SHP77 (cell line): ENCODE measurements around the gene NPIPB12.
"Not testable (repeated sequence)": the region's sequence is repeated elsewhere in the genome, so short reads cannot be mapped to it uniquely, and the experiment has no call there.

Experiments used
- DNase-seq, 2 experiments: peaks; one replicate each; lab custom pipeline; 2025; lab: John Stamatoyannopoulos, UW

Gene NPIPB12

DNA sequence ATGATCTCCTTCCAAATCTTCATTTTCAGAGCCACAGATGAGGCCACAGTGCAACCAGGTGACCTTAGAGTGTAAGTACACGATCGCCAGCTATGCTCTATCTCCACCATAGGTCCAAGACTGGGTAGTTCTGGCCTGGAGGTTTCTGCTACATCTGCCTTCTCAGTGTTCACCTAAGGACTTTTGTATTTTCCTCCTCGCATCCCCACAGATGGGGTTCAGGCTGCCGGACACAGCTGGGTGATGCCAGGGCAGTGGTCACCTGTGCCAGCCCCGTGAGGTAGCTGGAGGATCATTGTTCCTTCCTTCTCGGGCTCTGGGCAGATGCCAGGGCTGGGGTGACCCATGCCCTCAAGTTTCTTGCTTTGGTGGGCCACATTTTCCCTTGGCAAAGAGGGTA is at the start of gene NPIPB12:
TSS of gene NPIPB12 (minus strand) at position 101 of the 400 bp plus-strand sequence.
- not testable (repeated sequence) for DNase-seq

DNA sequence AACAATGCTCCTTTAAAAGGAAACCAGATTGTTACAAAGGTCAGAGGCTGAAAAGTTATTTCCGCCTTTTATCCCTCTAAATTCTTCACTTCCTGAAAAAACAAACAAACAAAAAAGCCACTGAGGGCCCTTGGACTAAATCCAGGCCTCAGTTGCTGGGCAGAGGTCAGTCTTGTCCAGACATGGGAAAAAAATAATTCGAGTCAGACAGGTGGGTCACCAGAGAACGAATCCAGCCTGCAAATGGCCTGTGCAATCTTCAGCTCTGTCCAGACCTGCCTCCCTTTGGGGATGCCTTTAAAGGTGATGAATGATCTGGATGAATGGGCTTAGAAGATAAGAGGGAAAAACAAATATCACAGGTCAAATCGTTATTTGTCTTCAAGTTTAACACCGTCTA is 15.3 kb upstream of the NPIPB12 start:
- DNase-seq = not testable (repeated sequence)

DNA sequence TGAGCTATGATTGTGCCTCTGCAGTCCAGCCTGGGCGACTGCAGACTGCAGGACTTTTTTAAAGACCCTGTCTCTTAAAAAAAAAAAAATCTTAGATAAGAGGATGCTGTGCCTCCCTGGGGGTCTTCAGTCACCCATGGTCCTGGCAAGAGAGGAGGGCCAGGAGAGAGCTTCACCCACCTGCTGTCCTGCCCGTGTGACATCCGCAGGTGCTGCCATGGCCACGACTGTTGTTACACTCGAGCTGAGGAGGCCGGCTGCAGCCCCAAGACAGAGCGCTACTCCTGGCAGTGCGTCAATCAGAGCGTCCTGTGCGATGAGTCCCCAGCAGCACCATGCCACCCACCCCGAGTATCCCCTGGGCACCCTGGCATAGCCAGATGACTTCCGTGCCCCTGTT is 23.9 kb downstream of the NPIPB12 start:
- DNase-seq = not testable (repeated sequence)

DNA sequence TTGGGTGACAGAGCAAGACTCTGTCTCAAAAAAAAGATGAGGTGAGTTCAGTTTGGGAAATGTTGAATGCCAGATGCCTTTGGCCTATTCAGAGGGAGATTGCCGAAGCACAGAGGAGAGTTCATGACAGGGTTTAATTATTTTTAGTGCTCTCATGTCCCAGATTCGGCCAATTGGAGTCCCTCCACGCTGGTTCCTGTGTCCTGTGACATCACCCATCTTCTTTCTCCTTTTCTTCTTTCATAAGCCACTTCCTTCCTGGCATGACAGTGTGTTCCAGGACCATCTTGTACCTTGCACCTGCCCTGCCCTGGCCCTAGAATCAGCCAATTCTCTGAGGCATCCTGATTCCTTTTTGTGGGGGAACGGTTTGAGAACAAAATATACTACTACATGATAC is 34.1 kb downstream of the NPIPB12 start:
- not testable (repeated sequence) for DNase-seq

DNA sequence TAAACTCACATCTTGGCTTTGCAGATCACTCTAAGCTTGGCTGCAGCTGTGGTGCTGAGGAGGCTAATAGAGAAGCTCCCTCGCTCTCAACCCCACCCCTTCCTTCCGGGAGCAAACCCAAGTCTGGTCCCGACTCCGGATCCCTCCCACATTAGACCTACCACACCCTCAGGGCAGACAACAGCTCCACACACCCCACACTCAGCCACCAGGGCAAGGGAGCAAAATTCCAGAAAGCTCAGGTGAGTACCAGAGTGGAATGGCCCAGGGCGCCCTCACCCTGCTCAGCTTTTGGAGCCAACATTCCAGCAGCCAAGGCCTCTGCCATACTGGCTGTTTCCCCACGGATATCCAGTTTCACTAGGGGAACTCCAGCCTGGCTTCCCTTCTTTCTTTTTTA is 36.5 kb downstream of the NPIPB12 start:
- DNase-seq = not testable (repeated sequence)

DNA sequence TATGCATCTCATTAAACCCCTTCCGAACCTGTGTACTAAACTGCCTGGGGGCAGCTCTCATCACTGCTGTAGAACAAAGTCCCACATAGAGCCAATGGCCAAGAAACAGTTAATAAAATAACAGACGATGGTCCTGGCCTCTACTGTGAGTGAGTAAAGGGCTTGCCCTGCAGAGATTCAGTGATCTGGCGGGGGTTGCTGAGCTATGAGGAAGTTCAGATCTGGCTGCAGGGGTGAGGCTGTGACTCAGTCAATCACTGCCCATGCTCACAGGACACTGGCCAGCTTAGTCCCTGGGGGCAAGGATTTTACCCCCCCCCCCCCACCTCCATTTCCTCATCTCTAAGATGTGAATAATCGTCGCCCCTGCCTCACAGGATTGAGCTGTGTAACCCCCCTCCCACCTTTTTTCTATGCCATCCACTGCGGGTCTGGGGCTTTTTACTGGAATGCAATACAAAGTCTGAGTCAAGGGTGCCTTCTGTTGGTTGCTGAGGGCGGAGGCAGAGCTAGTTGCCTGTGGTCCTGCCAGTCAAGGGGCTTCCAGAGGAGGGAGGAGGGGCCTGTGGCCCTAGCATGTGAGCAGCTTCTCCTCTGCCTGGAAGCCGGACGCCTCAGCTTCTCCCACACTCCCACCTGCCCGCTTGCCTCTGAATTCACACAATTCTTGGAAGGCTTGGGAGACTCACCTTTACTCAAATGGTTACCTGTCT is 38.4 kb downstream of the NPIPB12 start:
- DNase-seq = not testable (repeated sequence)

DNA sequence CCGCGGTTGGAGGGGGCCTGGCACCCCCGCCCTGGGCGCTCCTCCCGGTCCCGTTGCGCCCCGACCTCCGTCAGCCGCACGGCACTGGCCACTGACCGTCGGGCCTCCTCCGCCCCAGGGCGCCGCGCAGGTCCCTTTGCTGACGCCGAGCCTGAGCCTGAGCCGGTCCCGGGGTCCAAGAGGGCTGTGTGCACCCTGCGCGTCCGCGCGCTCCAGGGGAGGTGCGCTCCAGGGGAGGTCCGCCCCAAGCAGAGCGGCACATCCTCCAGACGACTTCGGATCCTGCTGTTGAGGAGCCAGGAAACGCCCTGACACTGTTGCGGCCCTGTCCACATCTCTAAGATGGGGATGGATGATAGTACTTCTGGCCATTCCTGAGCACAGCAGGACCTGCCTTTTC is 39.3 kb downstream of the NPIPB12 start:
- not testable (repeated sequence) for DNase-seq

DNA sequence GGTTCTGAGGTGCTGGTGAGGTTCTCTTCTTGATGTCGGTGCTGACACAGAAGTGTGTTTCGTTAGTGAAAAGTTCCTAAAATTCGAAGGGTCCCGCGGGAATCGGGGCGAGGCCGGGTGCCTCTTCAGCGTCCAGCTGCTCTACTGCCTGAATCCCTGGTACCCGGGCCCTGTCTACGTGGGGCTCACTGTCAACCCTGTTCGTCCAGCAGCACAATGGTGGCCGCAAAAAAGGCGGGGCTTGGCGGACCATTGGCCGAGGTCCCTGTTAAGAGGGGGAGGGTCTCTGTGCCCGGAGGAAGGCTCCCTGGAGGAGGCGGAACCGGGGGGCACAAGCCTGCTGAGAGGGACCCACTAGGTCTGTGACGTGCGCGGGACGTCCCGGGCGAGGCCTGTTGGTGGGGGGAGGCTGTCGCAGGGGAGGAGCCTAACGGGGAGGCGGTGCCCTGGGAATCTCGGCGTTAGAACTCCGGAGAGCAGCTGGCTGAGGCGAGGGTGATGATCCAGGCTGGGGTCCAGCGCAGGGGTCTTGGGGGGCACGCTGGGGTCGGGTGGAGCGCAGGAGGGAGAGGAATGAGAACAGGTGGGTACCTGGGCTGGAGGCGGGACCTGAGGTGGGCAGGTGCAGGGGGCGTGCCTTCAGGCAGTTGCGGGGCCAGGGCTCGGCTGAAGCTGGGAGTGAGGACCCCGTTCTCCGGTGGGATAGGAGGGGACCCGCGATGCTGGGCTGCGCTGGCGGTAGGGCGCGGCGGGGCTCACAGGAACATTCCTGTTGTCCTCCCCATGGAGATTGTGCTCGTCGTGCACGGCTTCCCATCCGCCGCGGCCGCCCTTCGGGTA is 40.0 kb downstream of the NPIPB12 start:
- DNase-seq = not testable (repeated sequence)

DNA sequence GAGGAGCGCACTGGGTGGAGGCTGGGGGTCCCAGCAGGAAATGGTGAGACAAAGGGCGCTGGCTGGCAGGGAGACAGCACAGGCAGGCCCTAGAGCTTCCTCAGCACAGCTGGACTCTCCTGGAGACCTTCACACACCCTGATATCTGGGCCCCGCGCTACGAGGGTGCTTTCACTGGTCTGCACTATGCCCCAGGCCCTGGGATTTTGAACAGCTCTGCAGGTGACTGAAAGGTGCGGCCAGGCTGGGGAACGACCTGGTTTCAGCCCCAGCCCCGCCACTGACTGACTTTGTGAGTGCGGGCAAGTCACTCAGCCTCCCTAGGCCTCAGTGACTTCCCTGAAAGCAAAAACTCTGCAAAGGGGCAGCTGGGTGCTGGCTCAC is 45.6 kb downstream of the NPIPB12 start:
- DNase-seq = not testable (repeated sequence)

DNA sequence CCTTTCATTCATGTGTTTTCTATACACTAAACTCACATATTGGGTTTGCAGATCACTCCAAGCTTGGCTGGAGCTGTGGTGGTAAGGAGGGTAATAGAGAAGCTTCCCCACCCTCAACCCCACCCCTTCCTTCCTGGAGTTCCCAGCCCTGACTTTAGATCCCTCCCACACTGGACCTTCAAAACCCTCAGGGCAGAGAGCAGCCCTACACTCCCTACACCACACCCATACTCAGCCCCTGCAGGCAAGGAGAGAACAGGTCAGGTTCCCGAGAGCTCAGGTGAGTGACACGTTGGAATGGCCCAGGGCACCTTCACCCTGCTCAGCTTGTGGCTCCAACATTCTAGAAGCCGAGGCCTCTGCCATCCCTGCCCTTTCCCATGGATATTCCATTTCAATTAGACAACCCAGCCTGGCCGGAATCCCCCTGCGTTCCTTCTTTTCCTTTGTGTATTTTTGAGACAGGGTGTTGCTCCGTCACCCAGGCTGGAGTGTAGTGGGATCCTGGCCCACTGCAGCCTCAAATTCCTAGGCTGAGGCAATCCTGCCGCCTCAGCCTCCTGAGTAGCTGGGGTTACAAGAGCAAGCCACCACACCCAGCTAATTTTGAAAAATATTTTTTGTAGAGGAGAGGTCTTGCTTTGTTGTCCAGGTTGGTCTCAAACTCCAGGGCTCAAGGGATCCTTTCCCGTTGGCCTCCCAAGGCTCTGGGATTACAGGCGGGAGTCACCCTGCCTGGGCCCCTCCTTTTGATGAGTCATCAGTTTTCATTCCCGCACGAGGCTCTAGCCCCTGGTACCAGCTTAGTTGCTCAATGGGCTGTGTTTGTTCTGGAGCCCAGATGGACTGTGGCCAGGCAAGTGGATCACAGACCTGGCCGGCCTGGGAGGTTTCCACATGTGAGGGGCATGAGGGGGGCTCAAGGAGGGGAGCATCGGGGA is 46.2 kb downstream of the NPIPB12 start, which contains the start of gene SULT1A4:
TSS of gene SULT1A4 (plus strand) at position 208 of the 941 bp plus-strand sequence. CDS start 1,473 bp downstream, outside the sequence.
- not testable (repeated sequence) for DNase-seq

DNA sequence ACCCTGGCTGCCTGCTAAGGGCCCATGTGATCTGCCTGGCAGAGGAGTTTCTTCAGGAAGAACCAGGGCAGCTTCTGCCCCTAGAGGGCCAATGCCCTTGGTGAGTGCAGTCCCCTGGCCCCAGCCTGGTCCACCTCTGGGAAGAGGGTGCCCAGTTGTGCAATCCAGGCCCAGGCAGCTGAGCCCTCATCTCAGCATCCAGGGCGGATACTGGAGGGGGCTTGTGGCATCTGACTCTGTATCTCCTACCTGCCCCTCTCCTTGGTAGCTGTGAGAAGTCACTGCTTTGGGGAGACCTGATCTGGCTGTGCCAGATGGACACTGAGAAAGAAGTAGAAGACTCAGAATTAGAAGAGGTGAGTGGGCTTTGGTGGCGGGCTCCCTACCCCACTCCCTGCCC is 48.5 kb downstream of the NPIPB12 start:
- DNase-seq = not testable (repeated sequence)

DNA sequence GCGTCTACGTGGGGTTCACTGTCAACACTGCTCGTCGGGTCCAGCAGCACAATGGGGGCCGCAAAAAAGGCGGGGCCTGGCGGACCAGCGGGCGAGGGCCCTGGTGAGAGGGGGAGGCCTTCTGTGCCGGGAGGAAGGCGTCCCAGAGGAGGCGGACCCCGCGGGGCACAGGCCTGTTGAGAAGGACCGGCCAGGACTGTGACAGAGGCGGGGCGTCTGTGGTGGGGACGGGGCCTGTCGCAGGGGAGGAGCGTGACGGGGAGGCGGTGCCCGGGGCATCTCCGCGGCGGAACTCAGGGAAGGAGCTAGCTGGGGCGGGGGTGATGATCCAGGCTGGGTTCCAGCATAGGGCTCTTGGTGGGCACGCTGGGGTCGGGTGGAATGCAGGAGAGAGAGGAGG is 51.4 kb downstream of the NPIPB12 start:
- DNase-seq = not testable (repeated sequence)

DNA sequence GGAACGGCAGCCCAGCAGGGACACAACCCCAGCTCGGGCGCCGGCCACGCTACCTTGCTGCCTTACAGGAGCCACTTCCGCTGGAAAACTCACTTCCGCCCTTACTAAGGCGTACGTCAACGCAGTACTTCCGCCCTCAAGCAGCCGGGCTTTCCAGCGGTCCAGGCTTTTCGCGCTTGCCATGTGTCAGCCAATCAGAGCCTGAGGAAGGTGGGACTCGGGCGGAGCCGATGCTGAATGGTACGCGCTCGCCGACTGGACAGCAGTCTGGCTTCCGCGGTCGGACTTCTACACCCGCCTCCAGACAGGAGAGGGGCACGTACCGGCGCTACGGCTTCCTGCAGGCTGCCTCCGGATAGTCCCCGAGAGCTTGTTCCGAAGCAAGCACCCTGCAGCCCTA is 51.9 kb downstream of the NPIPB12 start, which contains the start of the genes BOLA2 and SLX1B:
TSS of gene BOLA2 (minus strand) at position 83 of the 400 bp plus-strand sequence. CDS start 98 bp downstream, outside the sequence.
TSS of gene SLX1B (plus strand) at position 265 of the 400 bp plus-strand sequence.
- DNase-seq = not testable (repeated sequence)

DNA sequence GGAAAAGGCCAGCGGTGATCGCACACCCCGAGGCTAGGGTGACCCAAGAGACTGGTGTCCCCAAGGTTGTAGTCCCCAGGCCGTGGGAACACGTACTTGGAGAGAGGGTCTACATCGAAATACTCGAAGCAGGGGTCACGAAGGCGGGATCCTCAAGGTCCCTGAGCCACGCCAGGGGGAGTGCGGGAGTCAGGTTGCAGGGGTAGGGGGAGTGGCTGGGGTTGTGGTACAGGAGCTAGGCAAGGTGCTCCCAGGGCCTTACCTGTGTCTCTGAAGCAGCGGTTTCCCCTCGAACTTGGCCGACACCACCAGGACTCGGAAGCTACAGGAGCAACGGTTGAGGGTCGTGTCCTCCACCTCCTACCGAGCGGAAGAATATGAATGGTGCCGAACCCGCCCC is 52.5 kb downstream of the NPIPB12 start:
- not testable (repeated sequence) for DNase-seq
